K562 (cell line): Measurements from ENCODE around the gene CBLC. TPM values are rescaled to one million over a fixed set of nuclear protein-coding genes. Genes with fewer than 3 reads are reported as not detected.
A peak's percentile ranks its signal among the peaks of the same experiment; 100 is the strongest.

Source experiments
- ARHGAP35 ChIP-seq: fragments of 450-650 bp; IDR thresholded peaks from 2 replicates; pipeline ENCODE4 v1.6.1; 2018; ENCODE audit not compliant: partially characterized antibody
- CC2D1A ChIP-seq: fragments of 450-650 bp; IDR thresholded peaks from 2 replicates; pipeline ENCODE4 v1.6.1; 2017; ENCODE audit warnings: mild to moderate bottlenecking
- CSDE1 ChIP-seq, 2 experiments: fragments of 450-650 bp; IDR thresholded peaks; 2 replicates each; pipeline ENCODE4 v1.6.1; 2016; ENCODE audit warnings: mild to moderate bottlenecking in 1 of 2
- DPF2 ChIP-seq: fragments of 450-650 bp; IDR thresholded peaks from 2 replicates; pipeline ENCODE4 v1.6.1; 2016
- E2F6 ChIP-seq, 2 experiments: IDR thresholded peaks; 2 replicates each; pipeline ENCODE4 v1.6.1; 2011; ENCODE audit warnings: borderline replicate concordance in 1 of 2, control low read depth in 1 of 2, low read depth in 1 of 2, low read length in 1 of 2, mild to moderate bottlenecking in 1 of 2, mixed read lengths in 1 of 2, moderate library complexity in 1 of 2; ENCODE audit not compliant: insufficient read depth in 1 of 2, insufficient read length in 1 of 2, poor library complexity in 1 of 2, severe bottlenecking in 1 of 2; ENCODE audit errors: extremely low read depth in 1 of 2
- GMEB1 ChIP-seq: fragments of 250-450 bp; sonication (Bioruptor Pico); IDR thresholded peaks from 2 replicates; pipeline ENCODE4 v1.4.0; 2020; ENCODE audit warnings: mild to moderate bottlenecking
- HBP1 ChIP-seq: fragments of 450-650 bp; formaldehyde crosslinking; IDR thresholded peaks from 2 replicates; pipeline ENCODE4 v1.4.0; 2022; ENCODE audit warnings: missing genetic modification characterization
- HDAC6 ChIP-seq: IDR thresholded peaks from 2 replicates; pipeline ENCODE4 v1.6.1; 2012; ENCODE audit warnings: low read depth, mild to moderate bottlenecking, control low read depth, inconsistent platforms, low read length, moderate library complexity
- MXD1 ChIP-seq: fragments of 250-450 bp; sonication (Bioruptor Pico); IDR thresholded peaks from 2 replicates; pipeline ENCODE4 v1.8.0; 2021; ENCODE audit warnings: borderline replicate concordance, mild to moderate bottlenecking, moderate library complexity; ENCODE audit not compliant: poor library complexity, severe bottlenecking
- POU5F1 ChIP-seq: fragments of 150-350 bp; IDR thresholded peaks from 2 replicates; pipeline ENCODE4 v1.6.1; 2014; ENCODE audit warnings: borderline replicate concordance, low read length, low read depth, mild to moderate bottlenecking; ENCODE audit not compliant: partially characterized antibody
- TFAM ChIP-seq: fragments of 250-450 bp; sonication (Bioruptor Pico); conservative IDR thresholded peaks from 2 replicates; pipeline ENCODE4 v1.5.0; 2021; ENCODE audit warnings: mild to moderate bottlenecking, moderate library complexity
- USF2 ChIP-seq: sonication (generic); formaldehyde crosslinking; IDR thresholded peaks from 2 replicates; pipeline ENCODE4 v1.5.0; 2020; ENCODE audit warnings: missing genetic modification reagents
- ZNF217 ChIP-seq: sonication (generic); formaldehyde crosslinking; IDR thresholded peaks from 2 replicates; pipeline ENCODE4 v1.8.0; 2022; ENCODE audit warnings: mild to moderate bottlenecking, missing genetic modification reagents
- ZNF3 ChIP-seq: fragments of 250-450 bp; sonication (Bioruptor Pico); IDR thresholded peaks from 2 replicates; pipeline ENCODE4 v1.5.0; 2021; ENCODE audit warnings: mild to moderate bottlenecking, moderate library complexity
- ZNF324 ChIP-seq: fragments of 250-450 bp; sonication (Bioruptor Pico); IDR thresholded peaks from 2 replicates; pipeline ENCODE4 v1.4.0; 2020; ENCODE audit warnings: mild to moderate bottlenecking
- ZNF408 ChIP-seq: fragments of 250-450 bp; sonication (Bioruptor Pico); IDR thresholded peaks from 2 replicates; pipeline ENCODE4 v1.4.0; 2020; ENCODE audit warnings: low read depth, mild to moderate bottlenecking, moderate library complexity
- polyA plus RNA-seq, 8 experiments: library from polyadenylated mRNA; depleted of rRNA in 4 of 8; stranded (reverse) in 5 of 8; unstranded in 3 of 8; fragments of >200 nt; fragmentation: Nextera tagmentation in 2 of 8; fragmentation: Illumina TruSeq in 1 of 8; extraction: Ambion mirVana in 2 of 8; extraction: Trizol in 1 of 8; gene quantifications; 2 replicates each; pipeline versions ENCODE4 v1.2.1 to v1.2.3, GENCODE V29; 2011 to 2014; ENCODE audit warnings: inconsistent platforms in 1 of 8, missing spikeins in 1 of 8
- total RNA-seq, 7 experiments: library from RNA; depleted of rRNA in 6 of 7; stranded (reverse); fragments of >200 nt in 6 of 7; fragmentation: Illumina TruSeq in 2 of 7; extraction: Trizol in 2 of 7; gene quantifications; 2 replicates each; pipeline versions ENCODE4 v1.2.1 to v1.2.3, GENCODE V29; 2011 to 2021; ENCODE audit warnings: low replicate concordance in 1 of 7

CBLC gene
- total and polyA plus RNA-seq, 9 of the 15 experiments (the other 6 are each of a cell fraction or from before 2014, with no cell fraction given), result 0.09 TPM; not detected in 8

GRCh38 chr19:44848036-44848811 lies 70.5 kb downstream of the CBLC start (continued):
- no peak for TF ChIP-seq GMEB1 (CRISPR knock-in tag)
- TF ChIP-seq TFAM (CRISPR knock-in tag), result no peak
- TF ChIP-seq ARHGAP35, result peak; percentile 66
- TF ChIP-seq ZNF324 (CRISPR knock-in tag), result no peak
- no peak for TF ChIP-seq ZNF408
- TF ChIP-seq POU5F1, result peak; percentile 23
- peak; percentile 78; the same call in 1 of the 2 replicates for TF ChIP-seq HBP1 (CRISPR knock-in tag)
- TF ChIP-seq E2F6 (IDR thresholded peaks at IDR 0.05; ENCODE audit: borderline replicate concordance in 1 of 2, extremely low read depth in 1 of 2, insufficient read depth in 1 of 2, insufficient read length in 1 of 2, low read depth in 1 of 2, low read length in 1 of 2, poor library complexity in 1 of 2, severe bottlenecking in 1 of 2), result peak; percentile 43 to 86
- peak; percentile 71 for TF ChIP-seq DPF2
- no peak for TF ChIP-seq MXD1 (CRISPR knock-in tag)
- TF ChIP-seq ZNF217 (CRISPR knock-in tag), result no peak
- no peak for TF ChIP-seq CSDE1 (IDR thresholded peaks at IDR 0.05)
- no peak for TF ChIP-seq USF2 (CRISPR knock-in tag)
- TF ChIP-seq CC2D1A, result no peak
- TF ChIP-seq HDAC6, result no peak
- no peak for TF ChIP-seq ZNF3 (CRISPR knock-in tag)
